CD1c-positive myeloid dendritic cell (primary cell): ENCODE data around the gene OR2B2.
A peak's percentile ranks its signal among the peaks of the same experiment; 100 is the strongest.
"Not testable (repeated sequence)": the region's sequence is repeated elsewhere in the genome, so short reads cannot be mapped to it uniquely, and the experiment has no call there.

Experiments used
- DNase-seq: peaks from one replicate; pipeline ENCODE4 v3.0.0-alpha.2; 2016; ENCODE audit errors: extremely low spot score

OR2B2 gene

DNA sequence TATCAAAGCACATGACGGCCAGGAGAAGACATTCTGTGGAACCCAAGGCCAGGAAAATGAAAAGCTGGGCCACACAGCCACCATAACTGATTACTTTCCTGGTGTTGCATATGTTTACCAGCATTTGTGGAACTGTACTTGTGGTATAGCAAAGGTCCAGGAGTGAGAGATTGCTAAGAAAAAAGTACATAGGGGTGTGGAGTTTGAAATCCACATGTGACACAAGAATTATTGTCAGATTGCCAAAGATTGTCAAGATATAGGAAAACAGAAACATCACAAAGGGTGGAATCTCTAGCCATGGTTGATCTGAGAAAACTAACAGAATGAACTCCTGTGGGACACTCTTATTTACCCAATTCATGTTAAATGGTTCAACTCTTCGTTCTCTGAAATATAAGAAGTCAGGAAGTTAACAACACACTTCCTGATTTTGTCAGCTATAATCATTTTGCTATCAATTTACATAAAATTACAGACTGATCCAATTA, at the start of gene OR2B2:
OR2B2 (minus strand) TSS at position 441 of the 491 bp plus-strand sequence; CDS start at position 364, 77 bp downstream.
- no peak for DNase-seq

DNA sequence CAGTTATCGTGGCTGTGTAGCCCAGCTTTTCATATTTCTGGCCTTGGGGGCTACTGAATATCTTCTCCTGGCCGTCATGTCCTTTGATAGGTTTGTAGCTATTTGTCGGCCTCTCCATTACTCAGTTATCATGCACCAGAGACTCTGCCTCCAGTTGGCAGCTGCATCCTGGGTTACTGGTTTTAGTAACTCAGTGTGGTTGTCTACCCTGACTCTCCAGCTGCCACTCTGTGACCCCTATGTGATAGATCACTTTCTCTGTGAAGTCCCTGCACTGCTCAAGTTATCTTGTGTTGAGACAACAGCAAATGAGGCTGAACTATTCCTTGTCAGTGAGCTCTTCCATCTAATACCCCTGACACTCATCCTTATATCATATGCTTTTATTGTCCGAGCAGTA, 45.3 kb upstream of the OR2B2 start:
- DNase-seq = no peak

DNA sequence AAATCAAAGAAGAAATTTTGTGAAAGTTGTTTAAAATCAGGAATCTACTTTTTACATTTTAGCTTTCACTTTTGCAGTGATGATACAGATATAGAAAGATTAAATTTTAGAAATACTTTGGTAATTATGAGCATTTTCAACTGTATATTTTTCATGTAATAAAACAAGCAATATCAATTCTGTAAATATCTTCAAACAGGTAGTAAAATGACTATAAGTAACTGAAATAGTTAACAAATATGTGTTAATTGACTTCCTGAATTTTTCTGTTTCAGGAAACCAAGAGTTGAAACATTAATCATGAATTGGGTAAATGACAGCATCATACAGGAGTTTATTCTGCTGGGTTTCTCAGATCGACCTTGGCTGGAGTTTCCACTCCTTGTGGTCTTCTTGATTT, 44.7 kb upstream of the OR2B2 start, which contains the start of gene OR2B6:
OR2B6 (plus strand) TSS at position 301 of the 400 bp plus-strand sequence; CDS start at position 301, 0 bp downstream.
- no peak for DNase-seq

DNA sequence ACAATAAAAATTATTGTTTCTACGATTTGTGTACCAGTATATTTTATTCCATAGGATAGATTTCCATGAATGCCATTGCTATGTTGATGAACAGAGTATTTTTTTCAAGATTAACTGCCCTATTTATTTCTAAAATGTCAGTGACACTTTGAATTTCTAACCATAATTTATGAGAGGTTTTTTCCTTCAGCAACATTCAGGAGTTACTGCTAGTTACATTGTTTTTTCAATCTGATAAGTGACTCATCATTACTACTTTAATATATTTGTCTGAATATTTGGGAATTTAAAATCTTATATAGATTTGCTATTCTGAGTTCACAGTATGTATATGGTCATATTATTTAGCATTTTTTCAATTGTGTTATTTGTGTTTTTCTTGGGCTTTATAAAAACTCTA, 38.8 kb upstream of the OR2B2 start:
- DNase-seq = no peak

DNA sequence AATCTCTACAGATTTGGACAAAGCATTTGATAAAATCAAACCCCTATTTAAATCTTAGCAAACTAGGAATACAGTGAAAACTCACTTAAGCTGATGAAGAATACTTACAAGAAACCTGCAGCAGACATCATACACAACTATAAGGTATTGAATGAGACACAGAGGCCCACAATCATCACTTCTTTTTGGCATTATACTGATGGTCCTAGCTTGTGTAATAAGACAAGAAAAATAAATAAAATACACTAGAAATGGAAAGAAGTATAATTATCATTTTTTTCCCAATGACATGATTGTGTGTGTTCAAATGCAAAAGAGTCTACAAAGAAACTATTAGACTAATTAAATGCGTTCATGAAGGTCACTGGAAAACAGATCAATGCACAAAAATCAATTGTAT, 36.0 kb upstream of the OR2B2 start:
- no peak for DNase-seq

DNA sequence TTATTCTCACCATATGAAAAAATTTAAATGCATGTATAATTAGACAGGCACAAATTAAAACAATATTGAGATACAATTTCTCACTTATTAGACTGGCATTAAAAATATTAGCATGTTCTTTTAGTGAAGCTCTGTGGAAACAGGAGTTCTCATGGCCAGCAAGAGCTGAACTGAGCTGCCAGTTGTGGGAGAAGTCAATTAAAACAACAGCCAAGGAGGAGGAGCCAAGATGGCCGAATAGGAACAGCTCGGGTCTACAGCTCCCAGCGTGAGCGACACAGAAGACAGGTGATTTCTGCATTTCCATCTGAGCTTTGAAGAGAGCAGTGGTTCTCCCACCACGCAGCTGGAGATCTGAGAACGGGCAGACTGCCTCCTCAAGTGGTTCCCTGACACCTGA, 30.9 kb upstream of the OR2B2 start:
- not testable (repeated sequence) for DNase-seq

DNA sequence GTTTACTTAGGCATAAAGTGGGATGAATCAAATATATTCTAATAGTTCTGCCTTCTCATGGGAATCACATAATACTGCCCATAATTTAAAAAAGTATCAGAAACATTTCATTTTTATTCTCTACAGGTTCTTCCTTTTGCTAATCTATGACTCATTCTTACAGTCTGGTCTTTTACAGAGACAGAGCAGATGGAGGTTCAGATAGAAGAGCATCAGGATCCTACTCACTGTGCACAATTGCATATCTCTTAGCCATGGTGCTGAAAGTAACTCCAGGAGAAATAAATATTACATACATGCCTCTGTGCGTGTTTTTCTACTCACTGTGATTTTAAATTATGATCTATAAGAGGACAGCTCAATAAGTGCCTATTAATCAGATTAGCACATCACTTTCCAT, 28.6 kb upstream of the OR2B2 start:
- DNase-seq = no peak

DNA sequence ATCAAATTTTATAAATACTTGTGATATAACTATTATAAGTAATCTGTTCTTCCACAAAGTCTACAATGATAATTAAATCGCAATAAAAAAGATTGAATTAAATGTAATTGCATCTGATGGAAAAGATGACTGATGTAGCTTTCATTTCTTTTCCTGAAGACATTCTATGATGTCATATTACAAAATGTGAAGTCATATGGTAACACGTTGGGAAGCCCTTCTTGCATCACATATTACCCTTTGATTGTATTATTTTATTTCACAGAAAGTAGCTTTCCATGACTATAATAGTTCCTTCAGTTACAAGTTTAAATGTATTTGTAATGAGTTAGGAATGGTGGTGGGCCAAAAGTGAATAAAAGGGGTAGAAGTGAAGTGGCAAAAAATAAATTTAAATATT, 19.0 kb upstream of the OR2B2 start:
- no peak for DNase-seq

DNA sequence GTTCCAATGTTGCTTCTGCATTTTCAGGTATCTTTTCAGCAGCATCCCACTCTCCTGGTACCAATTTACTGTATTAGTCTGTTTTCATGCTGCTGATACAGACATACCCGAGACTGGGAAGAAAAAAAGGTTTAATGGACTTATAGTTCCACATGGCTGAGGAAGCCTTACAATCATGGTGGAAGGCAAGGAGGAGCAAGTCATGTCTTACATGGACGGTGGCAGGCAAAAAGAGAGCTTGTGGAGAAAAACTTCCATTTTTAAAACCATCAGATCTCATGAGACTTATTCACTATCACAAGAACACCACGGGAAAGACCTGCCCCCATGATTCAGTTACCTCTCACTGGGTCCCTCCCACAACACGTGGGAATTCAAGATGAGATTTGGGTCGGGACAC, 17.7 kb upstream of the OR2B2 start:
- not testable (repeated sequence) for DNase-seq

DNA sequence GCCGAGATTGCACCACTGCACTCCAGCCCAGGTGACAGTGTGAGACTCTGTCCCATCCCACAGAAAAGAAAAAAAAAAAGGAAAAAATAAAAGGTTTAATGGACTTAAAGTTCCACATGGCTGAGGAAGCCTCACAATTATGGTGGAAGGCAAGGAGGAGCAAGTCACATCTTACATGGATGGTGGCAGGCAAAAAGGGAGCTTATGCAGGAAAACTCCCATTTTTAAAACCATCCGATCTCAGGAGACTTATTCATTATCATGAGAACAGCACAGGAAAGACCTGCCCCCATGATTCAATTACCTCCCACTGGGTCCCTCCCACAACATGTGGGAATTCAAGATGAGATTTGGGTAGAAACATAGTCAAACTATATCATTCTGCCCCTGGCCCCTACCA, 15.8 kb upstream of the OR2B2 start:
- DNase-seq = not testable (repeated sequence)

DNA sequence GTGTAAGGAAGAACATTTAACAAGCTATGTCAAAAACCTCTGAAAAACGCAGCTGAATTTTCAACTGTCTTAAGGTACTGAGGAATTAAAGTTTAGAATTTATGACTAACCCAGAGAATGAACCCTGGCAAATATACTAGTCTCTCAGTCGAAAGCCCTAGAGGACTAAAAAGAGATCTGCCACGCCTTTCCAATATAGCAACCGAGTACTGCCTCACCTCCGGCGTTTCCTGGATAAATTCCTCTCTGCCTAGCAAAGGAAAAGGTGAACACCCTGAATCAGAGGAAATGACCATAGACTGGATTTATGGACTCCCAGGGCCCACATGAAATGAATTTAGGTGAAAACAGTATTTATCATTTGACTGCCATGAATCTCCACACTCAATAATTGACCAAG, 12.0 kb upstream of the OR2B2 start:
- DNase-seq = no peak

DNA sequence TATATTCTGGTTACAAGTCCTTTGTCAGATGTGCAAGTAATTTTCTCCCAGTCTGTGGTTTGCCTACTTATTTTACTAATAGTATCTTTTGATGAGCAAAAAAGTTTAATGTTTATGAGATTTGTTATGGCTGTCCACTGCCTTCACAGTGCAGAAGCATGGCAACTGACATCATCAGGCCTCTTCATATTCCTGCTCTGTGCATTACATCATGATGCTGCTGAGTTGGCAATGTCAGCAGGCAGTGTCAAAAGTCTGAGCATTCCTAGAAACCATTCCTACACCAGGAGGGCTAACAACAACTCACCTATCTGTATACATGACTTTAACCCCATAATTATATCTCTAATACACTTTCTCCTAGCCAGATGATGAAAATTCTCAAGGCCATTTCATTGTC, 10.8 kb upstream of the OR2B2 start:
- no peak for DNase-seq

DNA sequence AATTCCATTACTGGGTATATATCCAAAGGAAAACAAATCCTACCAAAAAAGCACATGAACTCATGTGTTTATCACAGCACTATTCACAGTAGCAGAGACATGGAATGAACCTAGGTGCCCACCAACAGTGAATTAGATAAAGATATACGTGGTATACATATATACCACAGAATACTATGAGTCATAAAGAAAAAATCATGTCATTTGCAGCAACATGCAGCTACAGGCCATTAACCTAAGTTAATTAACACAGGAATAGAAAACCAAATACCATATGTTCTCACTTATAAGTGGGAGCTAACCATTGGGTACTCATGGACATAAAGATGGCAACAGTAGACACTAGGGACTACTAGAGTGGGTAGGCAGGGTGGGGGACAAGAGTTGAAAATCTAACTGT, 4.2 kb downstream of the OR2B2 start:
- no peak for DNase-seq

DNA sequence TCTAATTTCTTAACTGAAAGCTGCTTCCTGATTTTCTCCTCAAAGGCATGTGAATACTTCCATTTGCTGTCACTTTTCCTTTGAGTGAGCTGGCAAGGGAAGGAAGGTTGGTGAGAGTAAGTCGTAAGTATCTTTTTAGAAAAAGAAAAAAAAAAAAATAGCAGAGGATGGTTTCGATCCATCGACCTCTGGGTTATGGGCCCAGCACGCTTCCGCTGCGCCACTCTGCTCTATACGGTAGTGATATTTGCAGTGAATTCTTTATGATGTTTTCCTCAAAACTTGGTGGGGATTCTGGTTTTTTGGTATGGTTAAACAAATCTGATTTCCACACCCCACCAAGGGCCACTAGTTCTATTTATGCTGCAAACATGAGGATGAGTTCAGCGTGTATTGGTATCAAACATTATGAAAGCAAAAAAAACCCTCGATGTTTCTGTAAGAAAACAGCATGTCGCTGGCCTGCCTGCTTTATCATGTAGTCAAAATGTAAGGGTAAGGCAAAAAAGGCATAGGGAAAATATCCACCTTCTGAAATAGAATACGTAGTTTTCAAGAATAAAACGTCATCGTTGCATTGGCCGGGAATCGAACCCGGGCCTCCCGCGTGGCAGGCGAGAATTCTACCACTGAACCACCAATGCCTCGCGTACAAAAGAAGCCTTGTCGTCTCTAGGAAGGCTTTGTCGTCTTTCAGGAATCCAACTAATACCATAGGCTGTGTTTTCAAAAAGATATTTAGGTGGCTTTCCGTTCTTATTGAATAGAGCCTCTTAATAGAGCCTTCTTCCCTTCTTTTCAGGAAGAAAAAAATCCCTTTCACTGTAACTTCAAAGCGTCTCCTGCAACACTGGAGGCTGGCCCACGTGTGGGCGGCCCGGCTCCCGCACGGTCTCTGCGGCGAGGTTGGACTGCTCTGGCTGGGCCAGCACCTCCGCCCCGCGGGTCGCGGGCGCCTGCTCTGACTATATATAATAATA, 9.6 kb downstream of the OR2B2 start:
- peak; percentile 92 for DNase-seq

DNA sequence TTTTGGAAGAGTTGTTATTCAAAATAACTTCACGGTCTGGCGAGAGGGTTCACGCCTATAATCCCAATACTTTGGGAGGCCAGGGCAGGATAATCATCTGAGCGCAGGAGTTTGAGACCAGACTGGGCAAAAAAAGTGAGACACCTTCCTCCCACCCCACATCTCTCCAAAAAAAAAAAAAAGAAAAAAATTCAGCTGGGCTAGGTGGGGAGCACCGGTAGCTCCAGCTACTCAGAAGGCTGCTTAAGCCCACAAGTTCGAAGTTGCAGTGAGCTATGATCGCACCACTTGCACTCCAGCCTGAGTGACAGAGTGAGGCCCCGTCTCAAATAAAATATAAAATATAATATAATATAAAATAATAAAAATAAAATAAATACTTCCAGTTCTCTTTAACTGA, 10.4 kb downstream of the OR2B2 start:
- DNase-seq = no peak

DNA sequence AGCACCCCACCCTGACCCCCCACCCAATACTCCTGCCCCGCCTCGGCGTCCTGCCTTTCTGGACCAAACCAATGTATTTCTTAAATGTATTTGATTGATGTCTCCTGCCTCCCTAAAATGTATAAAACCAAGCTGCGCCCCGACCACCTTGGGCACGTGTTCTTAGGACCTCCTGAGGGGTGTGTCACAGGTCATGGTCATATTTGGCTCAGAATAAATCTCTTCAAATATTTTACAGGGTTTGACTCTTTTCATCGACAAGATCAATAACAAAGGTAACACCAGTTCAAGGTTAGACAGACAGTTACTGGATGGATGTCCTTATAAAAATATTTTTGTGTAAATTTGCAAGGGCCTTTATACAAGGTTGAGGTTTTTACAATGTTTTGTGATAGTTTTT, 12.0 kb downstream of the OR2B2 start:
- DNase-seq = not testable (repeated sequence)

DNA sequence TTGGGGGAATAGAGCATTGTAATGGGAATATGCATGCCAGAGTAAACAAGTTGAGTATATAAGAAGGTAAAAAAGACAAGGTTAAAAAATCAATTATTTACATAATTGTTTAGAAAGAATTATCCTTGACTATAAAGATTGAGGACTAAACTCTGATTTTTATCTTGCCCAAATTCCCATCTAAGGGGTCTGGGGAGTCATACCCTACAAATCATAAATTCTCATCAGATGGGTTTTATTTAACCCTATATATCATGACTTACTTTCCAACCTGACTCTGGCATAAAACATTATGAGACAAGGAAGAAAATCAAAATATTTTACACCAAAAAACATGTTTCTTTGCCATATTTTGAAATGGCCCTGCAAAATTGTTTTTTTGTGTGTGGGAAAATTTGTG, 12.7 kb downstream of the OR2B2 start:
- no peak for DNase-seq

DNA sequence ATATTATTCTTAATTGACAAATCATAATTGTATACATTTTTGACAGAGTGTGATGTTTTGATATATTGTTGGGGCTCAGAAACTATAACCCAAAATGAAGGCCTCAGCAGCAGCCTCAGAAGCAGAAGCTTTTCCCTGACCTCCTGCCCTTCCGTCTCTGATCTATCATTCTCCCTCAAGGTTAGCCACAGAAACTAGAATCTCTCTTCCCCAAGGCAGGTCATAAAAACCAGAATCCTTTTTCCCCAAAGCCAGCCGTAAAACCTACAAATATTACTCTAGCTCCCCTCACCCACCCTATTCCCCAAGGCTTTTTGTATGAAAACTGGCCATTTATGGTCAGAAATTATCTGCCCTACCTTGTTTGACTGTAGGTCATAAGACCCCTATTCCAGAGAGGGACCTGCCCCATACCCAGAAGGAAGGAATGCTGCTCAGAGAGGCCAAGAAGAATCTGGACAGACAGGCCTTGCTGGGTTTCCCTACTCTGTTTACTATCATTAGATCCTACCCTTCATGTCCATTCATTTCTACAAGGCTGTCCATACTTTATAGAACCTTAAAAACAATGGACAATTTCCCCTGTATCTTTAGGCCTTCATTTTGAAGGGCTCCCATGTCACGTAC, 14.5 kb downstream of the OR2B2 start:
- DNase-seq = no peak

DNA sequence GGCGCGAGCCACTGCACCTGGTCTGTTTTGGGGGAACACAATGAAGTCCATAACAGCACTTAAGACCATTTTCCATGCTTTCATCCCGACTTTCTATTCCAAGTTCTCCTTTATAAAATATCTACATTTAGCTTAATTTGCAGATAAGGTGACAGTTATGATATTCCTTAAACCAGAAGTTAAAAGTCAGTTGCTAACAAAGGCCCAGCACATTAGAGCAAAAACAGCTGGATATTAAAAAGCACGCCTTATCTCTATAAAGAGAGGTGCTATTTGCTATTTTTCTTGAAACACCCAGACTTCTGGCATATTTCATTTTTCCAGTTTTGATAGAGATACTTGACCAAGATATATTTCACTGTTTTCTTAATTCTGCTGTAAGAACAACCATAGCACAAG, 15.8 kb downstream of the OR2B2 start:
- no peak for DNase-seq

DNA sequence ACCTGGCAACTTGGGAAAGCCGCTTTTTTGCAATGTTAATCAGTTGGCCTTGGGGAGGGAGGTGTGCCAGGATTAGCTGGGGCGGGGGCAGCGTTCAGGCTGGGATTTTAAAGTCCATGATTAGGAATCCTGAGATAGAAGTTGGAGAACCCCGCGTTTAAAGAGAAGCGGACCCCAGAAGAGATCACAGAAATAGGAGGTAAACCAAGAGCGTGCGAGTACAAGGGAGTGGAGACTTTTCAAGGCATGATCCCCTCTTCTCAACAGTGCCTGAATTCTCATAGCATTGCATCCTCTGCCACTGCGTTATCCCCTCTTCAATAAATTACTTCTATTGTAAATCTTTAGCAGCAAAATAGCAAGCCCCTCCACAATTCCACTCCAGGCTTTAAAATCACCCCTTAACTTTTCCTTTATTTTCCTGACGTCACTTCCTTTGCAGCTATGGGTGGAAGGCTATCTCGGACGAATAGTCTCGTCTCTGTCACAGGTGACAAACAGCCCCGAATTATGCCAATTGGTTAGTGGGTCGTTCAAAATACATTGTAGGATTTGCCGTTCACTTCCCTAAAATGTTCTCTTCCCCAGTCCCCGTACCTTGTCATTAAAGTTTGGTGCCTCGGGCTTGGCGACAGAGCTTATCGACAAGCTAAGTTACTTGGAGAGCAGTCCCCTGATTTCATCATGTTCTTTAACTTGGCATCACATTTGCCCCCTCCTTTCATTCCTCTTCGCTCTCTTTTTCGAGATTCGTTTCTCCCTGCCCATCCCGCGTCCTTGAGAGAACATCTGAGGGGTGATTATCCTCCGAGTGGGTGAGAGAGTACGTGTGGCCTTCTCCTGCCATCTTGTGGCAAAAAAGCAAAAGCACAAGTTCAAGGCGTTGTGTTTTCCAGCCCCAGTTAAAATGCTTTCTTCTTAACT, 17.1 kb downstream of the OR2B2 start:
- peak; percentile 87 for DNase-seq
